ENCODE results near the gene DDX31.

The DDX31 gene

GRCh38 chr9:132592451-132592850, 77.3 kb downstream of the DDX31 start:
- DNase-seq, result no peak

GRCh38 chr9:132591751-132592314, 78.0 kb downstream of the DDX31 start:
- DNase-seq, result no peak

- DNase-seq, result no peak
These were observed 78.5 kb downstream of the DDX31 start for GRCh38 chr9:132591244-132591643.

DNA sequence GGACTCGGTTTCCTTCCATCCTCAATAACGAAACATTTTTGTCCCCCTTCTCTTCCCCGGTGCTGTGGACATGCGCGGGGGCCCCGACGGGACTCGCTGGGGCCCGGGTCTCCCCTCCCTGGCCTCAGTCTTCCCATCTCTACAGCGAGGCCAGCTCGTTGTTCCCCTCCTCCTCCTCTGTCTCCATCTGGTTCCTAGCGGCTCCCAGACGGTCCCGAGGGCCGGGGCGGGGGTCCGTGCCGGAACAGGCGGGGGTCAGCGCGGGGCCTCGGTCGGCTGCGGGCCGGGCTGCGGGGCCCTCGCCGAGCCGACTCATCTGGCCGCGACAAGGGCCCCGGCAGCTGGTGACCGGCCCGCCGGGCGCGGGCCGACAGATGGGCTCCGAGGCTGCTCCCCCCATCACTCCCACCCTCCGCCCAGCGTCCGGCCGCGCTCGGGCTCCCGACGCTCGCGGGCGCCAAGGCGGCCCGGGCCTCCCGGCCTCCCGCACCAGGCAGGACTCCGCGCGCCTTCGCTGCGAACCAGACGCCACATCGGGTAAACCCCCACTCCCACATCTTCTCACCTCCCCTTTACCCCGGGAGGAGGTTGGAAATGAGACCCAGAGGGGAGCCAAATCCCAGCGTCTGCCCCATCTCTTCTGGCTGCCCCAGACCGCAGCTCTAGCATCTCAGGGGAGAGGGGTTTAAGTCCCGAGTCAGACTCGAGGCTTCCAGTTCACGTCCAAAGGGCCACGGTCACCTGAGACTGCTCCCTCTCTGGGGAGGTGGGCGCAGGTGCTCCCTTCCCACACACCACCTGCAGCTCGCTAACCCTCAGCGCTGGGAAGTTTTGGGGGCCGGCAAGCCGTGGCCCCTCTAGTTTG, 79.2 kb downstream of the DDX31 start:
- no peak for DNase-seq

GRCh38 chr9:132590037-132590317, 79.8 kb downstream of the DDX31 start:
- DNase-seq, result no peak

- DNase-seq, result no peak
These were observed 80.4 kb downstream of the DDX31 start for GRCh38 chr9:132589148-132590036.

DNA sequence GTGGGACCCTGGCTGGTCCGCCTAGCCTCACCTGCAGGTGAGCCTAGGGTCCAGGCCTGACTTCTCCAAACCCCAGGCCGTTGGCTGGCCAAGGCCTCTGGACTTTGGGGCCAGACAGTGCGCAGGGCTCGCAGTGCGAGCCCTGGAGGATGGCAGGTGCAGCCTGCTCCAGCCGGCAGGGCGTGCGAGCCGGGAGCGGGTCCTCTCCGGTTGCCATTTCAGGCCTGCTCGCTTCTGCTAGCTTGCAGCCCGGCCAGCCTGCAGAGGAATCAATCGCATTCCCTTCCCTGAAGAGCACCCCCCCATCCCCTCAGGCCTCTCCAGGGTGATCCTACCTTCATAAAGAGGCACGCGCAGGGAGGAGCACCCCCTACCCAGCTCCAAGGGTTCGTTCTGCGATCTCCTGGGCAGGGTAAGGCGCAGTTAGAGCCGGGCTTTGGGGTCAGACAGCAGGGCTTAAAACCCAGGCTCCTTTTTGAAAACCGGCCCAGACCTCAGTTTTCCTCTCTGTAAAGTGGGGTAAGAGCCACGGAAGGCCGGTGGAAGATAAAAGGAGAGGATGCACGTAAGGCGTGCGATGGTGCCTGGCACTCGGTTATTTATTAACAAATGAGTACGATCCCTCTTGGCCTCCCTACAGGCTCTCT, 81.2 kb downstream of the DDX31 start:
- no peak for DNase-seq

DNA sequence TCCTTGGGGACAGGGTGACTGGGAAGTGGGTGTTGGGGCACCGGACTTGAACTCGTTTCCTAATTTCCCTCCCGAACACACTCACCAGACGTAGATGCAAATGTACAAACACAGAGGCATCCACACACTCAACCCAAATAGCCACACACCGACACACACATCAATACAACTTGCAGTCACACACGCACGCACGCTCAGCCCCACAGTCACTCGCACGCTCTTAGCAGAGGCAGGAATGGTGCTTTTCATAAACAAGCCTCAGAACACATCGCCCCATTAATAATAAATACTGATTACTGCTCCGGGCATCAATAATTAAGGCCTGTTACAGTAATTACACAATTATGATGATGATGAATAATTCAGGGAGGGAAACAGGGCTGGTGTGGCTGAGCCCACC, 81.7 kb downstream of the DDX31 start:
- DNase-seq, result no peak

DNA sequence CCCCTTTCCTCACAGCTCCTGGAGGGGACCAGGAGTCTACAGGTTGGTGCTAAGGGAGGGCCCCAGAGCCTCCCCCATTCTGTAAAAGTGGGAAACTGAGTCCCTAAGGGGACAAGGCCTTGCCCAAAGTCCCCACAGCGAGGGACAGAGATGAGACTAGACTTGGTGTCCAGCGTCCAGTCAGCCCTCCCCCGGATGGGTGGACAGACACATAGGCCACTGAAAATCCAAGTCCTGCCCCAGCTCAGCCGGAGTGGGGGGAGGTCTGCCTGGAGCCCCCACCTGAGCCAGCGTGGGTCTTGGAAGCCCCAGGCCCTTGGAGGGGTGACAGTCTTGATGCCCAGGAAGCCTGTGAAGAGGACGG, 82.2 kb downstream of the DDX31 start:
- DNase-seq, result no peak

- DNase-seq, result no peak
These were observed 82.8 kb downstream of the DDX31 start for GRCh38 chr9:132586830-132587591.

DNA sequence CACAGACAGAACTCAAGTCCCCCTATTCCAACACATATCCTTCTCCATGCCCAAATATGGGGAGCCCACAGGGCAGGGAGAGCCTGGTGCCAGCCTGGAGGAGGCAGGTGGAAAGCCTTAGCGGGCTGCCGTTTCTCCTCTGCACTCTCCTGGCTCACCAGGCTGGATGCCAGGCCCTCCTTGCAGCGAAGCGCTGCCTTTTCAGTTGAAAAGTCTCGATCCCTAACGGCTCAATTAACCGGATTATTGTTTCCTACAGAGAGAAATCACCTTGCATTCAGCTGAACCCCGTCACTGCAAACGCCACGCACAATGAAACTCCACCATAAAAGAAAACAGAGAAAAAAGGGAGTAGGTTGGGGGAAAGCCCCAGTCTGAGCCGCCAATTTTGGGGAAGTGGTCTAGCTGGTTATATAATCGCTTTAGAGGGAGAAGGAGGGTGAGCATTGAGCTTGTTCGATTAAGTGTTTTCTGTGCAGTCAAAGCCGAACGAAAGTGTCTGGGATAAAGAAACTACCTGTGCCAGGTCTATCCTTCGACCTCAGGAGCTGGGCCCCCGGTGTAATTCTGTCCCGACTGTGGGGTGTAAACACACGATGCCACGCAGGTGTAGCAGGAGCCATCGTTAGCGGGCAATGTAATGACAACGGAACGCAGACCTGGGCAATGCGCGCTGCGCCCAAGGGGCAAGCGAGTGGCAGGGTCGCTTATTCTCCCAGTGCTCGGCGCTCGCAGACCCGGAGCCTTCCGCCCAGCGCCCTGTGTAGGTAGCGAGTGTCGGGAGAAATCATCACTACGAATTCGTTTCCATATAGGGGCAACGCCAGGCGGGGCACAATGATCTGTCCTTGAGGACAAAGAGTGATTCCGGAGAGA, 83.6 kb downstream of the DDX31 start:
- DNase-seq, result no peak

GRCh38 chr9:132584601-132585560, 84.9 kb downstream of the DDX31 start:
- DNase-seq, result no peak

DNA sequence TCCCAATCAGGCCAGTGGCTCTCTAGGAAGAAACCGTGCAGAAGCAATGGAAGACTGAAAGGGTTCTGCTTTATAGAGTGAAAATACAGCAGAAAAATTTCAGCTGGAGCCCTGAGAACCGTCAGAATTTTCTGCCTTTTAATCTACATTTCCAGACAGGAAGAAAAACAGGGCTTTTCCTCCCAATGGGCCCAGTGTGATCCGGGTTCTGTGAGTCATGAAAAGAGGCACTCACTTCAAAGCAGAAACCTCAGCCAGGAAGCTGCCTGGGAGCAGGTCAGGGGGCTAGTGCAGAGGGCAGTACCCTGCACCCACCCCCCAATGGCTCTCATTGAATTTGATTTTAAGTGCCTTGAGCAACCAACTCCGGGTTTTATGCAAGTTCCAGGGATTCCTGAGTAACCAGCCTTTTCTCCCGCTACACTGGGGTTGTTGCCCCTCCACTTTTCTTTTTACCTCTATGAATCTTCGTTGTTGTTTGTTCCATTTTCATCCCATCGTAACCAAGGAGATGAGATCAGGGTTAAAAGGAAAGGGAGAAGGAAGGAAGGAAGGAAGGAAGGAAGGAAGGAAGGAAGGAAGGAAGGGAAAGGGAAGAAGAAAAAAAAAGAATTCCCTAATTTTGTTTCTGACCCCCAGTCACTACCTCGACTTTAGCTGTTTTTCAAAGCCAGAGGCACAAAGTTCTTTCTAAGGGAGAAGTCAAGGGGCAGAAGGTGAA, 86.0 kb downstream of the DDX31 start:
- DNase-seq, result no peak

DNA sequence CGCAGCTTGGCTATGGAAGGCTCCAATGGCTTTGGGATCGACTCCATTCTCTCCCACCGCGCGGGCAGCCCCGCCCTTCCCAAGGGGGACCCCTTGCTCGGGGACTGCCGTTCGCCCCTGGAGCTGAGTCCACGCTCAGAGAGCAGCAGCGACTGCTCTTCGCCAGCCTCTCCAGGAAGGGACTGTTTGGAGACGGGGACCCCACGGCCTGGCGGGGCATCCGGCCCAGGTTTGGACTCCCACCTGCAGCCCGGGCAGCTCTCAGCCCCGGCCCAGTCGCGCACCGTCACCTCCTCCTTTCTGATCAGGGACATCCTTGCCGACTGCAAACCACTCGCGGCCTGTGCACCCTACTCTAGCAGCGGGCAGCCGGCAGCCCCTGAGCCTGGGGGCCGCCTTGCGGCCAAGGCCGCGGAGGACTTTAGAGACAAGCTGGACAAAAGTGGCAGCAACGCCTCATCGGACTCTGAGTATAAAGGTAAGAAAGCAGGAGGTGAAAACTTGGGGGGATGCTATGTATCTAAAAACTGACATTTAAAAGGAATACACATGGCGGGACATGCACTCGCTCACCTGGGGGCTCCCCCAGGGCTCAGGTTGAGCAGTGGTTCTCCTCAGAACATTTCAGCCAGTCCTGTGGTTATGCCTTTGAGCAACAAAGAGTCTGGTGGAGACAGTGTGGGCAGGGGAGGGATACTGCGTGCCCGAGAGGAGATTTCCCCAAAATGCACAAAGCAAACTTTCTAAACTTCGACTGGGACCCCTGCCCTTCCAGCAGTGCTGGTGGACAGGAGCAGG, 86.8 kb downstream of the DDX31 start:
- no peak for DNase-seq

GRCh38 chr9:132582276-132582785, 87.5 kb downstream of the DDX31 start, which contains the start of gene BARHL1:
TSS of gene BARHL1 (plus strand) at chr9:132582606. CDS start at chr9:132582798, 192 bp downstream.
- DNase-seq, result no peak

DNA sequence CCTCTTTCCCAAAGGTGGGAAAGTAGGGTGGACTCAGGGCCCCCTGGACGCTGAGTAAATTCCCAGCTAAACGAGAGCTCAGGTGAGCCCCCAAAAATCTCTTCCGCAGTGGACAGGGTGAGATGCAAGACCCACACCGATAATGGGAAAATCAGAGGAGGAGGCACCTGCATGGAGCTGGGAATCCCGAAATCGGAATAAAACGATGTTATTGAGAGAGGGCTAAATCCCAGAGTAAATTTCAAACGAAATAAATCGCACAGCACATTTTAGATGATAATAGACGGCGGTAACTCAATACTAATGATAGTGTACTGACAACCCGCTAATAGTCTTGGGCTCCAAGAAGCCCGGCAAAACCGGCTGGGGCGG, 90.4 kb downstream of the DDX31 start:
- DNase-seq, result no peak

GRCh38 chr9:132578367-132578932, 91.3 kb downstream of the DDX31 start:
- DNase-seq, result no peak

- no peak for DNase-seq
These were observed 92.7 kb downstream of the DDX31 start for GRCh38 chr9:132577119-132577518.
